8988T (cell line): ENCODE data around the gene HELT.
"Not testable (repeated sequence)": the region's sequence is repeated elsewhere in the genome, so short reads cannot be mapped to it uniquely, and the experiment has no call there.

Source experiments
- DNase-seq: peaks from one replicate; pipeline ENCODE4 v3.0.0; 2011

HELT gene

GRCh38 chr4:185039508-185040273, 21.4 kb downstream of the HELT start:
- DNase-seq, result peak; percentile 50

- no peak for DNase-seq
These were observed 22.2 kb downstream of the HELT start for GRCh38 chr4:185040523-185040922.

DNA sequence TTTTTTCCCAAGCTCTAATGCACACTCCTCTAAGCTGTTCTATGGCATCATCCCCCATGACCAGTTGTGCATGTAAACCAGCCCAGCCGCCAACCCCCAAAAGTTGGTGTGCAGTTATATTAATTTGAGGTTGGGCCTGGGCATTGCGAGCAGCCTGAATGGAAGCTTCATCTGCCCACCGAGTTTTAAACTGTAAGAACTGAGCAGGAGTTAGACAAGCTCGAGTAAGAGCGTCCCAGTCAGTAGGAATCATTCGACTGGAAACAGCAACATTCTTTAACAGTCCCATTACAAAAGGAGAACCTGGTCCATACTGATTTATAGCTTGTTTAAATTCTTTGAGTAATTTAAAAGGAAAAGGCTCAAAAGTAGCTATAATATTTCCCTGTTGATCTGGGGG, 32.0 kb downstream of the HELT start:
- DNase-seq, result not testable (repeated sequence)

DNA sequence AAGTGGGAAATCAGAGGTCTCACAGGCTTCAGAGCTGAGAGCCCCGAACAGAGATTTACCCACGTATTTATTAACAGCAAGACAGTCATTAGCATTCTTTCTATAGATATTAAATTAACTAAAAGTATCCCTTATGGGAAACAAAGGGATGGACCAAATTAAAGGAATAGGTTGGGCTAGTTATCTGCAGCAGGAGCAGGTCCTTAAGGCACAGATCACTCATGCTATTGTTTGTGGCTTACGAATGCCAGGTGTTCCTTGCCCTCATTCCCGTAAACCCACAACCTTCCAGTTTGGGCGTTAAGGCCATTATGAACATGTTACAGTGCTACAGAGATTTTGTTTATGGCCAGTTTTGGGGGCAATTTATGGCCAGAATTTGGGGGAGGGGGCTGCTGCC, 33.0 kb downstream of the HELT start:
- DNase-seq, result not testable (repeated sequence)

DNA sequence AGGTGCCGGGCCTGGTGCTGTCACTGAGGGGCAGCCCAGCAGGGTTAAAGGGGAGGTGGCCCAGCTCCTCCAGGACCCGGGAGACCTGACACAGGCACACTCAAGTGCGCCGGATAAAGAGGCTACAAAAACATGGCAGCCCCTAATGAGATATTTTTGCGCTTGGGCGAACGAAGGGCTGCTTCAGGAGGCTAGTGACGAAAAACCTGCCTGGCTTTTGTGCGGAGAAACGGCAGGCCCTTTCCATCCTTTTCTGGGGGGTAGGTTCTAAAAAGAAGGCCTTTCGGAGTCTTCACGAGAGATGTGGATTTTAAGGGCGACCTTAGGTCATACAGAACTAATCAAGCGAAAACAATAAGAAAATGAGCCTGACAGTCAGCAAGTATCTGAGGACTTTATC, 35.5 kb downstream of the HELT start:
- no peak for DNase-seq

- DNase-seq, result no peak
These were observed 36.0 kb downstream of the HELT start for GRCh38 chr4:185054272-185054671.

DNA sequence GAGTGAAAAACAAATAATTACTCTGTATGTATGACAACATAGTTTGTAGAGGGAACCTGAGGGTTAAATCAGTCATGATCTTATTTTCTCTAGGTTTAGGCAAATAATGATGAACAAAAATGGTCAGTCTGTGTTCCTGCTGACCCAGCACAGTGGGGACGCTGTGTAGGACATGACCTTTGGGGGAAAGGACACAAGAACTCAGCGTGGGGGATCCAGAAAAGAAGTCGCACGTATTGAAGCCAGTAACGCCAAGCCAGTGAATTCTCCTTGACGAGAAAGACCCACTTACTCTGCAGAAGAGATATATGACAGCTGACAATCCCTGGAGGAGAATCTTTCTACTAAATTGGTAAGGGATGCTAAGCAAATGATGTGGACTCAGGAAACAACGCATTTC, 36.6 kb downstream of the HELT start:
- no peak for DNase-seq

- no peak for DNase-seq
These were observed 43.3 kb downstream of the HELT start for GRCh38 chr4:185061610-185062009.

DNA sequence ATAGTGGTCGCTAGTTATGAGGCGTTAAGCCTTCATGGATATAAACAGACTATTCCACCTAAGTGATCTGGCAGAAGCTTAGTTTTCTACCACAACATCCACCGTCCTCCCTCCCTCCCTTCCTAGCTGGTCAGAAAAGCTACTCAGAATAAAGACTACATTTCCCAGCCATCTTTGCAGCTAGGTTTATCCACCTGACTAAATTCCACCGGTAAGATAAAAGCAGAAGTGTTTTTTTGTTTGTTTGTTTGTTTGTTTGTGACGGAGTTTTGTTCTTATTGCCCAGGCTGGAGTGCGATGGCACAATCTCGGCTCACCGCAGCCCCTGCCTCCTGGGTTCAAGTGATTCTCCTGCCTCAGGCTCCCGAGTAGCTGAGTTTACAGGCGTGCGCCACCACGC, 44.3 kb downstream of the HELT start:
- DNase-seq, result no peak

- no peak for DNase-seq
These were observed 47.9 kb downstream of the HELT start for GRCh38 chr4:185066179-185066578.

DNA sequence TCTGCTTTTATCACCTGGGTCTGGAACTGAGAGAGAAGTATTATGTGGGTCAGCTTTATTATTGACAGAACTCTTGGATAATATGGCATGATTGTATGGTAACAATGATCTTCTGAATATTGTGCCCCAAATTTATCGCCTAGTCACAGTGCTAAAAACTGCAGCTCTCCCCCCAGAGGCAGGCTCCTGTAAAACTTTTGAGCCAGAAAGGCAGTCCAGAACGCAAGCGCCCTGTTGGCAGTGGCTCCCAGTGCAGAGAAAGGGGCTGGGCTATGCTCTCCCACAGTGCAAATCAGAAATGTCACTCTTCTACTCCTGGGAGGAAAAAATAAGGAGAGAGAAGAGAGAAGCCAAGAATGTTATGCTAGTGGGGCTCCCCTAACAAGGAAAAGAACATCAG, 50.5 kb downstream of the HELT start:
- no peak for DNase-seq
